Retinal pigment epithelial cell (primary cell): ENCODE data around the gene CASQ2.

Experiments
- DNase-seq: peaks from one replicate; pipeline ENCODE4 v3.0.0-alpha.2; 2010; ENCODE audit warnings: low read depth
- H3K4me3 ChIP-seq: 2 replicates; pipeline ENCODE4 v1.5.1; 2011; ENCODE audit warnings: mild to moderate bottlenecking, low read length, control low read depth, moderate library complexity
- TF ChIP-seq, protein P1 (sequence below): conservative IDR thresholded peaks from 2 replicates; pipeline ENCODE4 v1.5.1; 2011; ENCODE audit warnings: low read depth, low read length, control low read depth, inconsistent platforms

CASQ2 gene

DNA sequence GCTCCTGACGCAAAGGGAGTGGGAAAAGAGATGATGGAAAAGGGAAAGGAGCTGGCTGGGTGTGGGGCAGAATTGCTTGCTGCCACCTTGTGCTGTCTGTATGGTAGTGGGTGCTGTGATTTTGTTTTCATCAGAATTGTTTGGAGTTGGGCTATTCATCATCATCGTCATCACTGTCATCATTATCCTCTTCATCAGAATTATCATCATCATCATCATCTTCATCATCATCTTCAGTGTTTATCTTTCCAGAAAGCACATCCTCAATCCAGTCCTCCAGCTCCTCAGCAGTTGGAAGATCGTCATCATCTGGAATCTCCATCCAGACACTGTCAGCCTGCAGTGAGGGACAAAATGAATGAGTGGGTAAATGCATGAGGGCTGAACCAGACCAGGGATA is 67.4 kb downstream of the CASQ2 start:
- DNase-seq = no peak
- H3K4me3 ChIP-seq = no peak overlapping the region
- TF ChIP-seq, protein P1, sequence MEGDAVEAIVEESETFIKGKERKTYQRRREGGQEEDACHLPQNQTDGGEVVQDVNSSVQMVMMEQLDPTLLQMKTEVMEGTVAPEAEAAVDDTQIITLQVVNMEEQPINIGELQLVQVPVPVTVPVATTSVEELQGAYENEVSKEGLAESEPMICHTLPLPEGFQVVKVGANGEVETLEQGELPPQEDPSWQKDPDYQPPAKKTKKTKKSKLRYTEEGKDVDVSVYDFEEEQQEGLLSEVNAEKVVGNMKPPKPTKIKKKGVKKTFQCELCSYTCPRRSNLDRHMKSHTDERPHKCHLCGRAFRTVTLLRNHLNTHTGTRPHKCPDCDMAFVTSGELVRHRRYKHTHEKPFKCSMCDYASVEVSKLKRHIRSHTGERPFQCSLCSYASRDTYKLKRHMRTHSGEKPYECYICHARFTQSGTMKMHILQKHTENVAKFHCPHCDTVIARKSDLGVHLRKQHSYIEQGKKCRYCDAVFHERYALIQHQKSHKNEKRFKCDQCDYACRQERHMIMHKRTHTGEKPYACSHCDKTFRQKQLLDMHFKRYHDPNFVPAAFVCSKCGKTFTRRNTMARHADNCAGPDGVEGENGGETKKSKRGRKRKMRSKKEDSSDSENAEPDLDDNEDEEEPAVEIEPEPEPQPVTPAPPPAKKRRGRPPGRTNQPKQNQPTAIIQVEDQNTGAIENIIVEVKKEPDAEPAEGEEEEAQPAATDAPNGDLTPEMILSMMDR = no peak

DNA sequence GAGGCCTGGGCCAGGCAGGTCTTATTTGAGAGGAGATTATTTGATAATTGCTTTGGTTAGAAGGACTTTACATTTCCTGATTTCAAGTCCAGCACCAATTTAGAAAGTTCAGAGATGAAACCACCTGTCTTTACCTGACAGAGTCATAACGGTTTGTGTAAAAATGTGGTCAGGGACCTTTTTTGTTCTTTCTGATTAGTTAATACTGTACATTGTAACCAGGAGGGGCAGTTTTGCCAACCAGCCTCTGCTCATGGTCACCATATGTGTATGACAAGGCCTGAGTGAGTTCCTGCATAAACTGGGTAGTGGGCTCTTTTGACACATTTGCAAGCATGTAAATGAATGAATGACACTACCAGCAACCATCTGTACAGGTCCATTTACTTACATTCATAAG is 70.9 kb downstream of the CASQ2 start:
- TF ChIP-seq, protein P1 = no peak
- DNase-seq = no peak
- H3K4me3 ChIP-seq = no peak overlapping the region

DNA sequence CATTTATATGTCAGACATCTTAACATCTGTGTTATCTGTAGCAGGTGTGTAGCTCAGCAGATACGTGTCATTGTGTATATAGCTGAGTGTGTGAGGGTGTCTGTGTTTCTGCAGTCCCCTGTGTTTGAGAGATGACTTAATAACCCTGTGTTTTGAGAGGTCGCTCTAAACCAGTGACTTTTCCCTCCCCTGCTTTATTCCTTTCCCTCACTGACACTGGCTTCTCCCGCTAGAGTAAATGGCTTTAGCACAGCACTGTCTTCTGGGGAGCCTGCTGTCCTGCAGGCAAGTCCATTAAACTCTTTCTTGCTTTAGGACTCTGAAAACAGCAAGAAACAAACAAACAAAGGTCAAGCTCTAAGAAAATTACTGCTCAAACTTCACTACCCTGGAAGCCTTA is 73.7 kb downstream of the CASQ2 start:
- no peak overlapping the region for H3K4me3 ChIP-seq
- TF ChIP-seq, protein P1 = no peak
- no peak for DNase-seq

DNA sequence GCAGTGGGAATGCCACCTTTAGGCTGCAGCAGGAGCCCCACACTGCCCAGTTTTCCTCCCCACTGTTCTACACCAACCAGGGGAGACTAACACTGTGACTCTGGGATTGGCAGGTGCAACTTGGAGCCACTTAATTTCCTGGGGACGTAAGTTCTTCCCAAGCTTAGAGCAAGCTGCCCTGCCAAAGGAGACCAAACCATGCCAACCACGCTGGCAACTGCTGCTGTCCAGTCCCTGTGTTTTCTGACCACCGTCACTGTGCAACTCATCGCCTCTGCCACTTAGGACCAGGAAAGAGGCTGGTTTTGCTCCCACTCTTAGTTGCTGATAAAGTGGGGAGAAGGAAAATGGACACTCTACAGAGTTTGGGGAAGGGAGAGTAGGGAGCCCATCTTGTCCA is 76.3 kb downstream of the CASQ2 start:
- TF ChIP-seq, protein P1 = no peak
- no peak for DNase-seq
- no peak overlapping the region for H3K4me3 ChIP-seq

DNA sequence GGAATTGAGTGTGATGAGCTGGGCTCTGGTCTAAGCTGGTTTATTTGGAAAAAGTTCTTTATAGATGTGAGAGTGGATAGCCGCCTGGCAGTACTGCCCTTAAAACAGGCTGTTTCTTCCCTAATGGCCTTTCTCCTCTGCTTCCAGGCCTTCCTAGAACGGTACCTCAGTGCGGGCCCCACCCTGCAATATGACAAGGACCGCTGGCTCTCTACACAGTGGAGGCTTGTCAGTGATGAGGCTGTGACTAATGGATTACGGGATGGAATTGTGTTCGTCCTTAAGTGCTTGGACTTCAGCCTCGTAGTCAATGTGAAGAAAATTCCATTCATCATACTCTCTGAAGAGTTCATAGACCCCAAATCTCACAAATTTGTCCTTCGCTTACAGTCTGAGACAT is 77.5 kb downstream of the CASQ2 start:
- TF ChIP-seq, protein P1 = no peak
- no peak overlapping the region for H3K4me3 ChIP-seq
- DNase-seq = no peak

DNA sequence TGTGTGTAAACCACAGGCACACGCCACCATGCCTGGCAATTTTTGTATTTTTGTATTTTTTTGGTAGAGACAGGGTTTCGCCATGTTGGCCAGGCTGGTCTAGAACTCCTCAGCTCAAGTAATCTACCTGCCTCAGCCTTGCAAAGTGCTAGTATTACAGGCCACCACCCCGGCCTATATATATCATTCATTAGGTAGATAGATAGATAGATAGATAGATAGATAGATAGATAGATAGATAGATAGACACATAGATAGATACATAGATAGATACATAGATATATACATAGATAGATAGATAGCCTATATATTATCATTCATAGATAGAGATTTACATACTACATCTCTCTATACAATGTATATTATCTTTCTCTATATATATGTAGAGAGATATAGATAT is 80.8 kb downstream of the CASQ2 start:
- no peak for DNase-seq
- TF ChIP-seq, protein P1 = no peak
- no peak overlapping the region for H3K4me3 ChIP-seq

DNA sequence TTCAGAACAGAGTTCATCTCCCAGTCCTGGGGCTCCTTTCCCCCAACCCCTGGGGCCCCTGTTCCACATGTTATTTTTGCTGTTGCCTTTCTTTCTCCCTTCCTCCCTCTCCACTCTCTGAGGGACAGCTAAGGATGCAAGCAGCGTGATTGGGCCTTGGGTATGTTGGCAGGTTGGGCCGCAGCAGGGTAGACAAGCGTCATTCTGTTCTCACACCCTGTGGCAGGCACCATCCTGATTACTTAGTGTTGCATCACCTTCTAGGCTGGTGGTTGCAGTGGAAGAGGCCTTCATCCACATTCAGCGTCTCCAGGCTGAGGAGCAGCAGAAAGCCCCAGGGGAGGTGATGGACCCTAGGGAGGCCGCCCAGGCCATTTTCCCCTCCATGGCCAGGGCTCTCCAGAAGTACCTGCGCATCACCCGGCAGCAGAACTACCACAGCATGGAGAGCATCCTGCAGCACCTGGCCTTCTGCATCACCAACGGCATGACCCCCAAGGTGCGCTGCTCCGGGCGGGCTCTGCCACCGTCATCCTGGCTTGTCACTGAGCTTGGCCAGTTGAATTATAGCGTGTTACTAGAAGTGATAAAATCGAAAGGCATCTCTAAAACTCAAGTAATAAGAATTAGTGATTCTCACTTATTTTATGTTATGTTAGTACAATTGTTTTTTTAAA is 83.3 kb downstream of the CASQ2 start:
- no peak overlapping the region for H3K4me3 ChIP-seq
- TF ChIP-seq, protein P1 = no peak
- DNase-seq = no peak
